WTC11 (cell line): Measurements from ENCODE around the gene RBM4. TPM values are rescaled to one million over a fixed set of nuclear protein-coding genes. Genes with fewer than 3 reads are reported as not detected.
A peak's percentile ranks its signal among the peaks of the same experiment; 100 is the strongest.

Experiments used
- ATAC-seq: fragments of 200-7000 bp; cut with Tn5 transposase; 2 replicates; pipeline ENCODE4 v1.10.0; 2021; ENCODE audit warnings: mild to moderate bottlenecking, moderate library complexity
- CTCF ChIA-PET: fragments of 300-600 bp; sonication (Branson Sonifier 250); formaldehyde crosslinking; loops from one replicate; lab custom pipeline; 2021; ENCODE audit warnings: antibody characterized with exemption; lab: Charles Lee
- POLR2A ChIA-PET: fragments of 350-600 bp; sonication (Branson Sonifier 250); formaldehyde crosslinking; loops from one replicate; lab custom pipeline; 2021; ENCODE audit warnings: antibody characterized with exemption; lab: Charles Lee
- DNase-seq: peaks from one replicate; pipeline ENCODE4 v3.0.0; 2021; ENCODE audit warnings: low spot score
- H3K27ac Mint-ChIP-seq: 2 replicates; pipeline ENCODE4 v1.8.0; 2021; ENCODE audit warnings: mixed read lengths
- H3K27me3 Mint-ChIP-seq: 2 replicates; pipeline ENCODE4 v1.8.0; 2021; ENCODE audit warnings: low read depth, mild to moderate bottlenecking, moderate library complexity, mixed read lengths
- H3K36me3 Mint-ChIP-seq: 2 replicates; pipeline ENCODE4 v1.8.0; 2021; ENCODE audit warnings: mixed read lengths
- H3K4me1 Mint-ChIP-seq: 2 replicates; pipeline ENCODE4 v1.8.0; 2022; ENCODE audit warnings: mixed read lengths
- H3K4me3 Mint-ChIP-seq: 2 replicates; pipeline ENCODE4 v1.8.0; 2021; ENCODE audit warnings: mild to moderate bottlenecking, moderate library complexity, mixed read lengths
- H3K9me3 Mint-ChIP-seq: 2 replicates; pipeline ENCODE4 v1.8.0; 2021; ENCODE audit warnings: mixed read lengths
- AFF4 ChIP-seq: sonication (generic); formaldehyde crosslinking; IDR thresholded peaks from 2 replicates; pipeline ENCODE4 v1.8.1; 2023; ENCODE audit warnings: mild to moderate bottlenecking, missing genetic modification reagents, borderline replicate concordance
- ATF3 ChIP-seq: sonication (generic); formaldehyde crosslinking; conservative IDR thresholded peaks from 2 replicates; pipeline ENCODE4 v1.8.1; 2022; ENCODE audit warnings: mild to moderate bottlenecking, missing genetic modification reagents
- E2F1 ChIP-seq: sonication (generic); formaldehyde crosslinking; IDR thresholded peaks from 2 replicates; pipeline ENCODE4 v1.8.0; 2022; ENCODE audit warnings: mild to moderate bottlenecking, missing genetic modification reagents
- FOXJ3 ChIP-seq: sonication (generic); formaldehyde crosslinking; IDR thresholded peaks from 2 replicates; pipeline ENCODE4 v1.9.0; 2021; ENCODE audit warnings: missing genetic modification reagents, mild to moderate bottlenecking, borderline replicate concordance
- GABPB1 ChIP-seq: sonication (generic); formaldehyde crosslinking; IDR thresholded peaks from 2 replicates; pipeline ENCODE4 v1.8.1; 2023; ENCODE audit warnings: mild to moderate bottlenecking, missing genetic modification reagents
- NFATC4 ChIP-seq: fragments of 250-450 bp; sonication (Bioruptor Pico); IDR thresholded peaks from 2 replicates; pipeline ENCODE4 v1.9.0; 2021; ENCODE audit warnings: mild to moderate bottlenecking
- NR3C1 ChIP-seq: sonication (generic); formaldehyde crosslinking; conservative IDR thresholded peaks from 2 replicates; pipeline ENCODE4 v1.8.1; 2023; ENCODE audit warnings: low read depth, mild to moderate bottlenecking, missing genetic modification reagents
- OVOL2 ChIP-seq: fragments of 250-450 bp; sonication (Bioruptor Pico); IDR thresholded peaks from 2 replicates; pipeline ENCODE4 v1.9.0; 2021; ENCODE audit warnings: mild to moderate bottlenecking, borderline replicate concordance
- RORB ChIP-seq: fragments of 250-450 bp; sonication (Bioruptor Pico); IDR thresholded peaks from 2 replicates; pipeline ENCODE4 v1.9.0; 2021; ENCODE audit warnings: mild to moderate bottlenecking
- STAT6 ChIP-seq: sonication (generic); formaldehyde crosslinking; conservative IDR thresholded peaks from 2 replicates; pipeline ENCODE4 v1.8.1; 2023; ENCODE audit warnings: mild to moderate bottlenecking, low read depth, missing genetic modification reagents, moderate library complexity
- ZBTB43 ChIP-seq: sonication (generic); formaldehyde crosslinking; IDR thresholded peaks from 2 replicates; pipeline ENCODE4 v1.8.1; 2023; ENCODE audit warnings: mild to moderate bottlenecking, missing genetic modification reagents
- ZMAT4 ChIP-seq: fragments of 250-450 bp; sonication (Bioruptor Pico); IDR thresholded peaks from 2 replicates; pipeline ENCODE4 v1.9.0; 2021; ENCODE audit warnings: mild to moderate bottlenecking
- ZNF232 ChIP-seq: sonication (generic); formaldehyde crosslinking; IDR thresholded peaks from 2 replicates; pipeline ENCODE4 v1.8.0; 2022; ENCODE audit warnings: mild to moderate bottlenecking, missing genetic modification reagents
- ZNF281 ChIP-seq: sonication (generic); formaldehyde crosslinking; IDR thresholded peaks from 2 replicates; pipeline ENCODE4 v1.8.0; 2023; ENCODE audit warnings: mild to moderate bottlenecking, missing genetic modification reagents
- ZNF317 ChIP-seq: sonication (generic); formaldehyde crosslinking; IDR thresholded peaks from 2 replicates; pipeline ENCODE4 v1.8.1; 2023; ENCODE audit warnings: low read depth, mild to moderate bottlenecking, moderate library complexity, missing genetic modification reagents, borderline replicate concordance
- ZNF671 ChIP-seq: fragments of 250-450 bp; sonication (Bioruptor Pico); IDR thresholded peaks from 2 replicates; pipeline ENCODE4 v1.8.0; 2021; ENCODE audit warnings: mild to moderate bottlenecking
- total RNA-seq: library from RNA; stranded (reverse); gene quantifications from 3 replicates; pipeline ENCODE4 v1.2.3, GENCODE V29; 2021

The RBM4 gene
- total RNA-seq, 1 experiment from 2014 or later: 144 TPM

- no peak for TF ChIP-seq ZMAT4 (CRISPR knock-in tag)
- no peak for TF ChIP-seq AFF4 (CRISPR knock-in tag)
- TF ChIP-seq ZBTB43 (CRISPR knock-in tag): no peak
- TF ChIP-seq NR3C1 (CRISPR knock-in tag): no peak
- Mint-ChIP-seq H3K36me3 (peaks cover 14% of the 10 kb centered on the region), H3K27ac (no peak overlapping the region), H3K27me3 (no peaks in the 10 kb centered on the region), H3K9me3 (no peaks in the 10 kb centered on the region), H3K4me3 (0 out of 2 replicates have a peak overlapping the region, but pooled peaks have one; percentile 16), H3K4me1 (peaks cover 33% of the 10 kb centered on the region)
- ChIA-PET CTCF (no interaction called here), POLR2A (interaction anchor here (0.6 to 1.0 kb wide), 2 partner anchors 37 to 1947 kb away, joined by 3 to 5 read pairs; no protein-coding TSS in a partner anchor)
- DNase-seq: no peak
- no peak for ATAC-seq
Observed at GRCh38 chr11:66674964-66675602, 36.6 kb downstream of the RBM4 start.

GRCh38 chr11:66676282-66676919 is 37.9 kb downstream of the RBM4 start:
- H3K27ac Mint-ChIP-seq: peak overlapping the region; percentile 100
- DNase-seq: no peak
- ChIA-PET CTCF (interaction anchor here (1.0 to 3.5 kb wide), 11 partner anchors 17 to 291 kb away, joined by 3 to 47 read pairs (median 21); partner anchors contain the start of genes MRPL11, NPAS4, RBM4 and RCE1), POLR2A (interaction anchor here (1.3 to 3.0 kb wide), 6 partner anchors 27 to 196 kb away, joined by 3 to 27 read pairs (median 18); partner anchors contain the start of genes ACTN3, CCDC87, CCS and DPP3)
- H3K27me3 Mint-ChIP-seq: no peaks in the 10 kb centered on the region
- no peak for ATAC-seq
- peaks cover 29% of the 10 kb centered on the region for H3K4me1 Mint-ChIP-seq
- H3K9me3 Mint-ChIP-seq: no peaks in the 10 kb centered on the region
- H3K36me3 Mint-ChIP-seq: peaks cover 12% of the 10 kb centered on the region
- H3K4me3 Mint-ChIP-seq: peak overlapping the region; percentile 89
- TF ChIP-seq ZNF232 (CRISPR knock-in tag) (no peak), ZNF317 (no peak), E2F1 (CRISPR knock-in tag) (no peak), GABPB1 (CRISPR knock-in tag) (no peak), OVOL2 (CRISPR knock-in tag) (no peak), STAT6 (CRISPR knock-in tag) (no peak), ATF3 (CRISPR knock-in tag) (no peak), FOXJ3 (CRISPR knock-in tag) (no peak), RORB (CRISPR knock-in tag) (no peak), NFATC4 (CRISPR knock-in tag) (no peak), ZNF281 (CRISPR knock-in tag) (no peak), ZNF671 (no peak)
